DOHH2 (cell line): ENCODE results near the gene BAG5.

Experiments used
- EZH2phosphoT487 ChIP-seq: fragments of 200-600 bp; sonication (generic); IDR thresholded peaks from 2 replicates; pipeline ENCODE4 v1.6.1; 2017; ENCODE audit warnings: borderline replicate concordance, mild to moderate bottlenecking, antibody characterized with exemption, low read length, moderate library complexity, mixed read lengths
- TF ChIP-seq, protein P1 (sequence below): fragments of 200-600 bp; sonication (generic); IDR thresholded peaks from one replicate; pipeline ENCODE4 v1.5.1; 2014; ENCODE audit warnings: antibody characterized with exemption, mild to moderate bottlenecking, low read depth, low read length; ENCODE audit not compliant: poor library complexity, severe bottlenecking

DNA sequence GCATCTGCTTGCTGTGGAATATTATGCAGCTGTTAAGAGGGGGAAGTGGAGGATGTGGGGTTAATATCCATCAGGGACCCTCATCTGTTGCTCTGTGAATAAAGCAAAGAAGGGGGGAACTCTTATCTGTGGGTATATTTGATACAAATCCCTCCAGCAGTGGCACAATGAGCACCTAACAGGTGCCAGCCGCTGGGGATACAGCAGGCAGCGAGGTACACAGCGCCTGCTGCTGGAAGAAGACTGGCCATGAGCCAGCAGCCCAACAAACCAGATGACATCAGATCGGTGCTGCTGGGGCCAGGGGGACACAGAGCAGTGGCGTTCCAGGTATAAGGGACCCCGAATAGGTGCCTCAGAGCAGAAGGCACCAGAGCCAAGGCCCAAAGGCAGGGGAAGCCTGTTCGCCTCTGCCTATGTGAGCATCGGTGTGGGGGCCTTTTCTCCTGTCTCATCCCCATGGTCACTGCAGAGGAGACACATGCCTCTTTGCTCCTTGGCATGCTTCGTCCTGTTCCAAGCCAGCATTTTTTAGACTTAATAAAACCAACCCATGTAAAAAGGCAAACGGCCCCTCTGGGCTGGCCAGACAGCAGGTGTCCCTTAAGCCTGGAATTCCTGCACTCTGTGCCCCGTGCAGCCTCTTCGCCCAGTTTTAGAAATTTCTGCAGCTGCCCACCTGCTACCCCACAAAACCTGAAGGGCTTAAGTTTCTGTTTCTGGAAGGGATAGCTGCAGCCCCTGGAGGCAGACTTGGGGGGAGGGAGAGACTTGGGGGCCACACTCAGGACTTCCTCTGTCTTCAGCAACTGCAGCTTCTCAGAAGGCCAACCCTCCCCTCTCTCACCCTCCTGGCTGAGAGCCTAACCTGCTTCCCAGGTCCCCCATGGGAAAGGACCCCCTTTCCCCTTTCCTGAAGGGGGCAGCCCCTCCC is 38.2 kb downstream of the BAG5 start:
- TF ChIP-seq, protein P1, sequence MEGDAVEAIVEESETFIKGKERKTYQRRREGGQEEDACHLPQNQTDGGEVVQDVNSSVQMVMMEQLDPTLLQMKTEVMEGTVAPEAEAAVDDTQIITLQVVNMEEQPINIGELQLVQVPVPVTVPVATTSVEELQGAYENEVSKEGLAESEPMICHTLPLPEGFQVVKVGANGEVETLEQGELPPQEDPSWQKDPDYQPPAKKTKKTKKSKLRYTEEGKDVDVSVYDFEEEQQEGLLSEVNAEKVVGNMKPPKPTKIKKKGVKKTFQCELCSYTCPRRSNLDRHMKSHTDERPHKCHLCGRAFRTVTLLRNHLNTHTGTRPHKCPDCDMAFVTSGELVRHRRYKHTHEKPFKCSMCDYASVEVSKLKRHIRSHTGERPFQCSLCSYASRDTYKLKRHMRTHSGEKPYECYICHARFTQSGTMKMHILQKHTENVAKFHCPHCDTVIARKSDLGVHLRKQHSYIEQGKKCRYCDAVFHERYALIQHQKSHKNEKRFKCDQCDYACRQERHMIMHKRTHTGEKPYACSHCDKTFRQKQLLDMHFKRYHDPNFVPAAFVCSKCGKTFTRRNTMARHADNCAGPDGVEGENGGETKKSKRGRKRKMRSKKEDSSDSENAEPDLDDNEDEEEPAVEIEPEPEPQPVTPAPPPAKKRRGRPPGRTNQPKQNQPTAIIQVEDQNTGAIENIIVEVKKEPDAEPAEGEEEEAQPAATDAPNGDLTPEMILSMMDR, result peak; percentile 49
- no peak for TF ChIP-seq EZH2phosphoT487
